ENCODE results near the gene COA6.

- TF ChIP-seq EZH2 (IDR thresholded peaks at IDR 0.05; ENCODE audit: low read length) = no peak
- no peak for TF ChIP-seq CTCF (optimal IDR thresholded peaks at IDR 0.05 in 1 of 3, IDR thresholded peaks at IDR 0.05 in 1 of 3, conservative IDR thresholded peaks at IDR 0.05 in 1 of 3; ENCODE audit: extremely low read depth in 1 of 3, insufficient read depth in 2 of 3, low read length in 3 of 3)
These were observed at the start of gene COA6 for GRCh38 chr1:234373064-234373958.

Measured in keratinocyte (primary cell).